Measurements from ENCODE around the gene NEK1. TPM values are rescaled to one million over a fixed set of nuclear protein-coding genes. Genes with fewer than 3 reads are reported as not detected.
"Not testable (repeated sequence)": the region's sequence is repeated elsewhere in the genome, so short reads cannot be mapped to it uniquely, and the experiment has no call there.

NEK1 gene
- polyA plus RNA-seq, 1 experiment: 2.3 TPM

DNA sequence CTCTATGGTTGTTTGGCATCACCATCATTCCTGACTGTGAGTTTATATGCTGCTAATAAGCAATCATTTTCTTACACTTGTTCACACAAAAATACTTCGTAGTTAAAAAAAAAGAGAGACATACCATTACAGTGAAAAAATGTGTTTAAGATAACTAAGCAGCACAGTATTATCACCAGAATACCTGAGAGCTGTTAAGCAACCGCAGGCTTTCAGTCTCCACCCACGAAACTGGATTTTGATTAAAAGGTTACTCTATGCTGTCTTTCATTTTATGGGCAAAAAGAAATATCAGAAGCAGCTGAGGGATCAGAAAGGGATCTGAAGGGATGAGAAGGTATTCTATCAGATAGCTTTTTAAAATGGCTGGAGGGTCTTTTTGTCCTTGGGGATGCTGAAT lies 148.3 kb downstream of the NEK1 start:
- Histone ChIP-seq H3K36me3 (ENCODE audit: control insufficient read depth, insufficient read depth, low read length) (no peaks in the 10 kb centered on the region), H3K4me3 (ENCODE audit: low read depth, low read length) (no peak overlapping the region), H3K27me3 (ENCODE audit: control insufficient read depth, insufficient read depth, low read length) (no peaks in the 10 kb centered on the region)
- ChIA-PET POLR2A (no interaction called here), CTCF (interaction anchor here (0.5 kb wide), 1 partner anchor 842 kb away, joined by 3 read pairs; no protein-coding TSS in a partner anchor)
- no peak for TF ChIP-seq CTCF (IDR thresholded peaks at IDR 0.05; ENCODE audit: insufficient read depth, low read depth, low read length)
- no peak for DNase-seq (ENCODE audit: low read depth)

DNA sequence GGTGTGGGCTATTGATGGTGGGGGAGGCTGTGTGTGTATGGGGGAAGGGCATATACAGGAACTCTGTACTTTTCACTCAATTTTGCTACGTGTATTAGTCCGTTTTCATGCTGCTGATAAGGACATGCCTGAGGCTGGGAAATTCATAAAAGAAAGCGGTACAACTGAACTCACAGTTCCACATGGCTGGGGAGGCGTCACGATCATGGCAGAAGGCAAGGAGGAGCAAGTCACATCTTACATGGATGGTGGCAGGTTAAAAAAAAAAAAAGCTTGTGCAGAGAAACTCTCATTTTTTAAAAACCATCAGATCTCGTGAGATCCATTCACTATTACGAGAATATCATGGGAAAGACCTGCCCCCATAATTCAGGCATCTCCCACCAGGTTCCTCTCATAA lies 152.3 kb downstream of the NEK1 start:
- ChIA-PET POLR2A (no interaction called here), CTCF (no interaction called here)
- no peak for DNase-seq (ENCODE audit: low read depth)
- no peak for TF ChIP-seq CTCF (IDR thresholded peaks at IDR 0.05; ENCODE audit: insufficient read depth, low read depth, low read length)
- Histone ChIP-seq H3K4me3 (ENCODE audit: low read depth, low read length) (no peak overlapping the region), H3K36me3 (ENCODE audit: control insufficient read depth, insufficient read depth, low read length) (no peaks in the 10 kb centered on the region), H3K27me3 (ENCODE audit: control insufficient read depth, insufficient read depth, low read length) (no peaks in the 10 kb centered on the region)

GRCh38 chr4:169458575-169458974 lies 153.8 kb downstream of the NEK1 start:
- no peaks in the 10 kb centered on the region for H3K36me3 ChIP-seq (ENCODE audit: control insufficient read depth, insufficient read depth, low read length)
- ChIA-PET POLR2A (no interaction called here), CTCF (no interaction called here)

GRCh38 chr4:169452644-169453043 lies 159.7 kb downstream of the NEK1 start:
- CTCF ChIA-PET: interaction anchor here (0.9 kb wide), 1 partner anchor 10 kb away, joined by 3 read pairs; no protein-coding TSS in a partner anchor
- POLR2A ChIA-PET; DNase-seq (ENCODE audit: low read depth); H3K4me3 ChIP-seq (ENCODE audit: low read depth, low read length); H3K27me3 ChIP-seq (ENCODE audit: control insufficient read depth, insufficient read depth, low read length); H3K36me3 ChIP-seq (ENCODE audit: control insufficient read depth, insufficient read depth, low read length): not testable (repeated sequence)

More at GRCh38 chr4:169458575-169458974, 153.8 kb downstream of the NEK1 start:
- Histone ChIP-seq H3K27me3 (ENCODE audit: control insufficient read depth, insufficient read depth, low read length) (no peaks in the 10 kb centered on the region), H3K4me3 (ENCODE audit: low read depth, low read length) (no peak overlapping the region)
- no peak for DNase-seq (ENCODE audit: low read depth)
- no peak for TF ChIP-seq CTCF (IDR thresholded peaks at IDR 0.05; ENCODE audit: insufficient read depth, low read depth, low read length)

GRCh38 chr4:169448935-169449334 lies 163.4 kb downstream of the NEK1 start:
- CTCF ChIA-PET; H3K4me3 ChIP-seq (ENCODE audit: low read depth, low read length); H3K36me3 ChIP-seq (ENCODE audit: control insufficient read depth, insufficient read depth, low read length); H3K27me3 ChIP-seq (ENCODE audit: control insufficient read depth, insufficient read depth, low read length); DNase-seq (ENCODE audit: low read depth): not testable (repeated sequence)
- POLR2A ChIA-PET: interaction anchor here (0.6 kb wide), 1 partner anchor 164 kb away, joined by 17 read pairs; no protein-coding TSS in a partner anchor

DNA sequence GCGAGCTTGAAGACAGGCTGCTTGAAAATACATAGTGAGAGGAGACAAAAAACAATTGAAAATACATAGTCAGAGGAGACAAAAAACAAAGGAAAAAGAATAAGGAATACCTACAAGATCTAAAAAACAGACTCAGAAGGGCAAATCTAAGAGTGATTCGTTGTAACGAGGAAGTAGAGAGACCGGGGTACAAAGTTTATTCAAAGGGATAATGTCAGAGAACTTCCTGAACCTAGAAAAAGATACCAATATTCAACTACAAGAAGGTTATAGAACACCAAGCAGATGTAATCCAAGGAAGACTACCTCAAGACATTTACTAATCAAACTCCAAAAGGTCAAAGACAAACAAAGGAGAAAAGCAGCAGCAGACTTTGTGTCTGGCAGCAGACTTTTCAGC lies 165.6 kb downstream of the NEK1 start:
- no peak for TF ChIP-seq CTCF (IDR thresholded peaks at IDR 0.05; ENCODE audit: insufficient read depth, low read depth, low read length)
- Histone ChIP-seq H3K4me3 (ENCODE audit: low read depth, low read length) (no peak overlapping the region), H3K27me3 (ENCODE audit: control insufficient read depth, insufficient read depth, low read length) (no peaks in the 10 kb centered on the region), H3K36me3 (ENCODE audit: control insufficient read depth, insufficient read depth, low read length) (no peaks in the 10 kb centered on the region)
- POLR2A ChIA-PET: interaction anchor here (0.6 kb wide), 1 partner anchor 166 kb away, joined by 5 read pairs; no protein-coding TSS in a partner anchor
- CTCF ChIA-PET: no interaction called here
- no peak for DNase-seq (ENCODE audit: low read depth)
